PC-3 (cell line): ENCODE measurements around the gene ACO2. TPM values are rescaled to one million over a fixed set of nuclear protein-coding genes. Genes with fewer than 3 reads are reported as not detected.

ENCODE experiments used
- ATAC-seq: fragments of 200-7000 bp; cut with Tn5 transposase; 2 replicates; pipeline ENCODE4 v1.9.1; 2020; ENCODE audit warnings: mild to moderate bottlenecking, moderate library complexity
- BruUV-seq: library from RNA; stranded (reverse); fragments of 400-500 nt; replicated peaks from 2 replicates; lab custom pipeline; 2021; lab: Mats Ljungman, UMichigan
- CTCF ChIA-PET: fragments of 300-600 bp; sonication (Branson Sonifier 250); formaldehyde crosslinking; loops from one replicate; lab custom pipeline; 2022; ENCODE audit warnings: antibody characterized with exemption; lab: Charles Lee
- POLR2A ChIA-PET: fragments of 300-600 bp; sonication (Branson Sonifier 250); formaldehyde crosslinking; loops from one replicate; lab custom pipeline; 2022; ENCODE audit warnings: antibody characterized with exemption; ENCODE audit not compliant: unreplicated experiment; lab: Charles Lee
- DNase-seq: peaks from one replicate; pipeline ENCODE4 v3.0.0-alpha.2; 2015
- H2AFZ ChIP-seq: fragments of 300-600 bp; sonication (generic); 2 replicates; pipeline ENCODE4 v1.6.0; 2016; ENCODE audit warnings: antibody characterized with exemption, low read length
- H3F3A ChIP-seq: fragments of 300-600 bp; sonication (generic); one replicate; pipeline ENCODE4 v1.6.0; 2017; ENCODE audit warnings: antibody characterized with exemption, low read length, control low read depth, mild to moderate bottlenecking; ENCODE audit not compliant: unreplicated experiment
- H3K27ac ChIP-seq: fragments of 300-600 bp; sonication (generic); 2 replicates; pipeline ENCODE4 v1.5.1; 2016; ENCODE audit warnings: mild to moderate bottlenecking, low read length
- H3K27me3 ChIP-seq: fragments of 300-600 bp; sonication (generic); 2 replicates; pipeline ENCODE4 v1.6.1; 2016; ENCODE audit warnings: low read length, mixed read lengths
- H3K36me3 ChIP-seq: fragments of 300-600 bp; sonication (generic); 2 replicates; pipeline ENCODE4 v1.6.1; 2016; ENCODE audit warnings: low read depth, mixed run types, low read length, mixed read lengths
- H3K4me1 ChIP-seq: fragments of 300-600 bp; sonication (generic); 2 replicates; pipeline ENCODE4 v1.5.1; 2016; ENCODE audit warnings: low read length; ENCODE audit not compliant: insufficient read depth
- H3K4me2 ChIP-seq: fragments of 300-600 bp; sonication (generic); 2 replicates; pipeline ENCODE4 v1.6.0; 2016; ENCODE audit warnings: low read length
- H3K4me3 ChIP-seq: fragments of 300-600 bp; sonication (generic); 2 replicates; pipeline ENCODE4 v1.5.1; 2016; ENCODE audit warnings: mild to moderate bottlenecking, low read length, mixed read lengths
- H3K79me2 ChIP-seq: fragments of 300-600 bp; sonication (generic); 2 replicates; pipeline ENCODE4 v1.6.1; 2017; ENCODE audit warnings: low read length, mixed read lengths
- H3K9ac ChIP-seq: fragments of 300-600 bp; sonication (generic); 2 replicates; pipeline ENCODE4 v1.6.0; 2016; ENCODE audit warnings: mild to moderate bottlenecking, low read length
- H3K9me2 ChIP-seq: fragments of 300-600 bp; sonication (generic); replicated peaks from 2 replicates; pipeline ENCODE4 v1.6.1; 2016; ENCODE audit warnings: mixed run types, low read length, mixed read lengths
- H3K9me3 ChIP-seq: fragments of 300-600 bp; sonication (generic); 2 replicates; pipeline ENCODE4 v1.6.1; 2016; ENCODE audit warnings: low read length, mixed read lengths
- H4K20me1 ChIP-seq: fragments of 300-600 bp; sonication (generic); 2 replicates; pipeline ENCODE4 v1.6.1; 2016; ENCODE audit warnings: low read length, mixed read lengths
- EZH2 ChIP-seq: fragments of 300-600 bp; sonication (generic); IDR thresholded peaks from one replicate; pipeline ENCODE4 v1.6.1; 2017; ENCODE audit warnings: antibody characterized with exemption, mild to moderate bottlenecking, low read length; ENCODE audit not compliant: unreplicated experiment
- EZH2phosphoT487 ChIP-seq: fragments of 300-600 bp; sonication (generic); IDR thresholded peaks from 2 replicates; pipeline ENCODE4 v1.6.1; 2018; ENCODE audit warnings: mild to moderate bottlenecking, antibody characterized with exemption, low read length, borderline replicate concordance
- intact Hi-C: fragments of 100-400 bp; cut with micrococcal nuclease; formaldehyde crosslinking; loops from 2 replicates; pipeline ENCODE4 v1.9.0; 2023
- total RNA-seq: library from RNA; depleted of rRNA; stranded (reverse); fragments of >200 nt; gene quantifications from 2 replicates; pipeline ENCODE4 v1.2.3, GENCODE V29; 2014
- TF ChIP-seq, protein P1 (sequence below): fragments of 300-600 bp; sonication (generic); conservative IDR thresholded peaks from 2 replicates; pipeline ENCODE4 v1.5.1; 2017; ENCODE audit warnings: antibody characterized with exemption, low read depth, mild to moderate bottlenecking, low read length

ACO2 gene
- total RNA-seq, 1 experiment from 2014 or later = 130 TPM

DNA sequence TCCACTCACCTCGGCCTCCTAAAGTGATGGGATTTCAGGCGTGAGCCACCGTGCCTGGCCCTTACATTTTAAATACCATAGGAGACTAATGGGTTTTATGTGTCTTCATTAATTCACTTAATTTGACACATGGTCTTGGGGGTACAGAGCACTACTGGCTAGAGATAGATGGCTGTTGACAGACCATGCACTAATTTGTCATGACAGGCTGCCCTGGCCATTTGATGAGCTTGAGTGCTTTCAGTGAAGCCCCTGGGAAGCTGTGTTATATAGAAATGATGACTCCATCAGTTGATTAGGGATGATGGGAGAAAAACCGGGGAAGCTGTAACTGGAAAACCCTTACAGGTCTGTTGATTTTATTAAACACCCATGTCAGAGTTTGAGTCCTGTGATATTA is 7.0 kb upstream of the ACO2 start:
- Histone ChIP-seq H3F3A (no peaks in the 10 kb centered on the region), H3K4me3 (no peak overlapping the region), H3K9me3 (no peaks in the 10 kb centered on the region), H3K79me2 (peaks cover 24% of the 10 kb centered on the region), H3K27ac (no peak overlapping the region), H4K20me1 (no peaks in the 10 kb centered on the region), H2AFZ (no peak overlapping the region), H3K9ac (no peak overlapping the region), H3K4me2 (no peak overlapping the region), H3K9me2 (no peaks in the 10 kb centered on the region), H3K27me3 (no peaks in the 10 kb centered on the region), H3K4me1 (no peaks in the 10 kb centered on the region), H3K36me3 (peaks cover 31% of the 10 kb centered on the region)
- DNase-seq = no peak
- ChIA-PET CTCF (no interaction called here), POLR2A (no interaction called here)
- intact Hi-C loops = no loop called here
- ATAC-seq = no peak
- BruUV-seq = no TSS peak
- TF ChIP-seq EZH2 (no peak), EZH2phosphoT487 (no peak)
- TF ChIP-seq, protein P1, sequence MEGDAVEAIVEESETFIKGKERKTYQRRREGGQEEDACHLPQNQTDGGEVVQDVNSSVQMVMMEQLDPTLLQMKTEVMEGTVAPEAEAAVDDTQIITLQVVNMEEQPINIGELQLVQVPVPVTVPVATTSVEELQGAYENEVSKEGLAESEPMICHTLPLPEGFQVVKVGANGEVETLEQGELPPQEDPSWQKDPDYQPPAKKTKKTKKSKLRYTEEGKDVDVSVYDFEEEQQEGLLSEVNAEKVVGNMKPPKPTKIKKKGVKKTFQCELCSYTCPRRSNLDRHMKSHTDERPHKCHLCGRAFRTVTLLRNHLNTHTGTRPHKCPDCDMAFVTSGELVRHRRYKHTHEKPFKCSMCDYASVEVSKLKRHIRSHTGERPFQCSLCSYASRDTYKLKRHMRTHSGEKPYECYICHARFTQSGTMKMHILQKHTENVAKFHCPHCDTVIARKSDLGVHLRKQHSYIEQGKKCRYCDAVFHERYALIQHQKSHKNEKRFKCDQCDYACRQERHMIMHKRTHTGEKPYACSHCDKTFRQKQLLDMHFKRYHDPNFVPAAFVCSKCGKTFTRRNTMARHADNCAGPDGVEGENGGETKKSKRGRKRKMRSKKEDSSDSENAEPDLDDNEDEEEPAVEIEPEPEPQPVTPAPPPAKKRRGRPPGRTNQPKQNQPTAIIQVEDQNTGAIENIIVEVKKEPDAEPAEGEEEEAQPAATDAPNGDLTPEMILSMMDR = no peak

DNA sequence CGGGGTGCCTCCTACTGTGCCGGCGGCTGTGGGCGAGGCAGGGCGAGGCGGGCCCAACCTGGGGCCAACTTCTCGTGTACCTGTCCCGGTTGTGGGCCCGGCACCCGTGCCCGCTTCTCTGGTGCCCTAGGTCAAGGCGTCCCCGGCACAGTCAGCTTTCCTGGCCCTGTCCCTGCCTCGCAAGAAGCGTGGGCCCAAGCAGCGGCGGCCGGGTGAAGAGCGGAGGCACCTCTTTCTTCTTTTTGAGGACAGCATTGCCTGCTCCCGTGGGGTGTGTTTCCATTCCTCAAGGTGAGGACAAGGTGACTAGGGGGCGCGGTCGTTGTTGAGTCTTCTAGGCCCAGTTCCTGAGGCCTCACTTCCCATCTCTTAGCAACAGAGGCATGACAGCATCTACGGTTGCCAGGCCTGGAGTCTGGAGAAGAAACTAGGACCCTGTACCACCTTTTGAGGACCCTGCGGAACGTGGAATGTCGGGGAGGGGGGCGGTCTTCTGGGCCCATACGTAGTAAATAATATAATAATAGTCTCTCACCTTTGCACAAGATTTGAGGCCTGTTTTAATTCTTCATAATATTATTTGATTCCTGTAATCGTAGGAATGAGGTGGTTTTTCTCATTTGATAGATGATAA is 418 bp downstream of the ACO2 start:
- Histone ChIP-seq H3K9ac (peak overlapping the region; percentile 88), H4K20me1 (no peaks in the 10 kb centered on the region), H3F3A (no peaks in the 10 kb centered on the region), H3K4me1 (peaks cover 23% of the 10 kb centered on the region), H2AFZ (peak overlapping the region; percentile 76), H3K79me2 (peaks cover 86% of the 10 kb centered on the region), H3K4me2 (peak overlapping the region; percentile 92), H3K9me2 (no peaks in the 10 kb centered on the region), H3K36me3 (peaks cover 28% of the 10 kb centered on the region), H3K27ac (peak overlapping the region; percentile 76), H3K9me3 (no peaks in the 10 kb centered on the region), H3K4me3 (peak overlapping the region; percentile 95), H3K27me3 (no peaks in the 10 kb centered on the region)
- CTCF ChIA-PET = interaction anchor here (1.1 kb wide), 1 partner anchor 66 kb away, joined by 4 read pairs; no protein-coding TSS in a partner anchor
- TSS peak; percentile 58 for BruUV-seq
- DNase-seq (peak; percentile 10), ATAC-seq (peak; percentile 21)
- POLR2A ChIA-PET = interaction anchor here (0.6 kb wide), 1 partner anchor 23 kb away, joined by 3 read pairs; the partner anchor contains the start of gene TOB2
- TF ChIP-seq, protein P1 = no peak
- TF ChIP-seq EZH2phosphoT487 (no peak), EZH2 (no peak)
- intact Hi-C loops = no loop called here

- Histone ChIP-seq H3K4me1 (peaks cover 23% of the 10 kb centered on the region), H3K9me2 (no peaks in the 10 kb centered on the region), H3K27ac (no peak overlapping the region), H4K20me1 (no peaks in the 10 kb centered on the region), H3K27me3 (no peaks in the 10 kb centered on the region), H3K4me2 (peak overlapping the region; percentile 92), H3F3A (no peaks in the 10 kb centered on the region), H3K9ac (no peak overlapping the region), H2AFZ (no peak overlapping the region), H3K9me3 (no peaks in the 10 kb centered on the region), H3K79me2 (peaks cover 92% of the 10 kb centered on the region), H3K36me3 (peaks cover 20% of the 10 kb centered on the region), H3K4me3 (peak overlapping the region; percentile 32; the same call in 1 of the 2 replicates)
- DNase-seq (no peak), ATAC-seq (no peak)
- no peak for TF ChIP-seq EZH2
- TF ChIP-seq EZH2phosphoT487 = no peak
- TF ChIP-seq, protein P1 = no peak
- no TSS peak for BruUV-seq
- ChIA-PET POLR2A (no interaction called here), CTCF (no interaction called here)
- intact Hi-C loops = no loop called here
Observed at GRCh38 chr22:41470886-41471285, 2.0 kb downstream of the ACO2 start.
